CD4-positive, alpha-beta T cell (primary cell): ENCODE measurements around the gene SYCE3. TPM values are rescaled to one million over a fixed set of nuclear protein-coding genes. Genes with fewer than 3 reads are reported as not detected.

Experiments
- ATAC-seq: fragments of 200-7000 bp; cut with Tn5 transposase; one replicate; pipeline ENCODE4 v1.10.0; 2022; ENCODE audit warnings: mild to moderate bottlenecking; ENCODE audit not compliant: poor library complexity
- CTCF ChIA-PET: fragments of 350-600 bp; sonication (Branson Sonifier 250); formaldehyde crosslinking; loops from one replicate; lab custom pipeline; 2021; ENCODE audit warnings: antibody characterized with exemption, inconsistent platforms; lab: Charles Lee
- POLR2A ChIA-PET: fragments of 350-600 bp; sonication (Branson Sonifier 250); formaldehyde crosslinking; loops from one replicate; lab custom pipeline; 2021; ENCODE audit warnings: antibody characterized with exemption, inconsistent platforms; lab: Charles Lee
- DNase-seq, 14 experiments: peaks; one replicate each; pipeline ENCODE4 v3.0.0-alpha.2; 2013 to 2020; ENCODE audit warnings: mixed read lengths in 2 of 14
- H3K27ac ChIP-seq, 2 donors: one replicate each; pipeline versions ENCODE4 v1.5.1 to v1.7.0; 2013; ENCODE audit warnings: low read length in 2 of 2, low read depth in 1 of 2, mild to moderate bottlenecking in 1 of 2
- H3K27me3 ChIP-seq, 2 experiments: 1 replicate in 1 of 2; 2 replicates in 1 of 2; pipeline versions ENCODE4 v1.6.1 to v1.7.0; 2013; ENCODE audit warnings: low read length in 2 of 2, control low read depth in 1 of 2, mild to moderate bottlenecking in 1 of 2, moderate library complexity in 1 of 2; ENCODE audit not compliant: insufficient read depth in 2 of 2, control insufficient read depth in 1 of 2
- H3K36me3 ChIP-seq: one replicate; pipeline ENCODE4 v1.6.1; 2013; ENCODE audit warnings: low read length, control low read depth; ENCODE audit not compliant: insufficient read depth
- H3K4me1 ChIP-seq: one replicate; pipeline ENCODE4 v1.6.1; 2013; ENCODE audit warnings: low read length, control low read depth; ENCODE audit not compliant: insufficient read depth
- H3K4me3 ChIP-seq: one replicate; pipeline ENCODE4 v1.5.1; 2013; ENCODE audit warnings: mild to moderate bottlenecking, low read length, moderate library complexity
- H3K9me3 ChIP-seq, 2 experiments: 1 replicate in 1 of 2; 2 replicates in 1 of 2; pipeline versions ENCODE4 v1.6.1 to v1.7.0; 2013; ENCODE audit warnings: low read length in 2 of 2, mild to moderate bottlenecking in 2 of 2, control low read depth in 1 of 2, moderate library complexity in 1 of 2; ENCODE audit not compliant: control insufficient read depth in 1 of 2, insufficient read depth in 1 of 2
- H3K27ac Mint-ChIP-seq: one replicate; pipeline ENCODE4 v1.8.0; 2020; ENCODE audit warnings: mixed read lengths
- H3K27me3 Mint-ChIP-seq: one replicate; pipeline ENCODE4 v1.8.0; 2021; ENCODE audit warnings: mixed read lengths
- H3K36me3 Mint-ChIP-seq: one replicate; pipeline ENCODE4 v1.8.0; 2021; ENCODE audit warnings: low read depth, mixed read lengths
- H3K4me1 Mint-ChIP-seq: one replicate; pipeline ENCODE4 v1.8.0; 2021; ENCODE audit warnings: low read depth, mixed read lengths
- H3K4me3 Mint-ChIP-seq: one replicate; pipeline ENCODE4 v1.8.0; 2020; ENCODE audit warnings: mild to moderate bottlenecking, mixed read lengths
- H3K9me3 Mint-ChIP-seq: one replicate; pipeline ENCODE4 v1.8.0; 2020; ENCODE audit warnings: mixed read lengths
- intact Hi-C, 2 experiments: fragments of 100-400 bp; cut with DNase I in 1 of 2; cut with micrococcal nuclease in 1 of 2; formaldehyde crosslinking; loops; one replicate each; pipeline versions ENCODE4 v1.15.1 to v1.9.0; 2023 to 2025; cut with DNase I, micrococcal nuclease
- total RNA-seq, 174 experiments: library from RNA in 2 of 174; stranded (reverse) in 2 of 174; gene quantifications; one replicate each; pipeline ENCODE4 v1.2.3 and lab custom pipeline; 2021 to 2026
- TF ChIP-seq, protein P1 (sequence below): fragments of 200-600 bp; IDR thresholded peaks from one replicate; pipeline ENCODE4 v1.8.0; 2022; ENCODE audit warnings: antibody characterized with exemption, mild to moderate bottlenecking

SYCE3 gene
- total RNA-seq, 2 experiments from 2014 or later, result not detected

DNA sequence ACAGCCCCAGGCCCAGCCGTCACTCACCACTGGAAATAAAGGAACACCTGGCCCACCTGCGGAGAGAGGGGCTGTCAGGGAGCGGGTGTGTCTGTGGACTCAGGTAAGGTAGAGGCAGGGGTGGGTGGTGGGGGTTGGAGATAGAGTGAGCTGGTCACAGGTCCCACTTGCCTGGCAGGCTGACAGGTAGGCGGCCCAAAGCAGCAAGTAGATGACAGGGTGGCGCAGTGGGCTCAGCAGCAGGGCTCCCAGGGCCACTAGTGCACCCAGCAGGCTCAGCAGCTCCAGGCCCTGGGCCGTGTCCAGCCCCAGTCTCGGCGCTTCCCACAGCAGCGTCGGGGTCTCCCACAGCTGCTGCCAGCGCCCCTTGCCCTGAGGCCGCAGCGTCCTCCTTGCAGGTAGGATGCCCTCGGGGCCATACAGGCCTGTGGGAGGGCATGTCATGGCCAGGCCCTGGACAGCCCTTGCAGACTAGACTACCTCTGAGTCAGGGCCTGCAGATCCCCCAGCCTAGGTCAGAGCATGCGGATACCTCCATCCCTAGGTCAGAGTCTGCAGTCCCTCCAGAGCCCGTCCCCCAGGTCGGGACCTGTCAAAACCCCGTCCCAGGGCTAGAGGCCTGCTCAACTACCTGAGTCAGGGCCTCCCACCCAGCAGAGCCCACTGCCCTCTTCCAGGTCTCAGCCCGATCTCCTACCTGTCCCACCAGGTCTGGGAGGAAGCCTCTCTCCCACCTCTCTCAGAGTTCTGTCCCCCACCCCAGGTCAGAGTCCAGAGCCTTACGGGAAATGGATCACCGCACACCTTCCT, 55.9 kb downstream of the SYCE3 start:
- no peaks in the 10 kb centered on the region for H3K27me3 Mint-ChIP-seq
- Histone ChIP-seq H3K27me3 (no peaks in the 10 kb centered on the region), H3K4me1 (peaks cover 38% of the 10 kb centered on the region), H3K4me3 (peak overlapping the region; percentile 92), H3K9me3 (no peaks in the 10 kb centered on the region), H3K36me3 (peaks cover 37% of the 10 kb centered on the region), H3K27ac (peak overlapping the region; percentile 89 to 92)
- peaks cover 15% of the 10 kb centered on the region for H3K36me3 Mint-ChIP-seq
- TF ChIP-seq, protein P1, sequence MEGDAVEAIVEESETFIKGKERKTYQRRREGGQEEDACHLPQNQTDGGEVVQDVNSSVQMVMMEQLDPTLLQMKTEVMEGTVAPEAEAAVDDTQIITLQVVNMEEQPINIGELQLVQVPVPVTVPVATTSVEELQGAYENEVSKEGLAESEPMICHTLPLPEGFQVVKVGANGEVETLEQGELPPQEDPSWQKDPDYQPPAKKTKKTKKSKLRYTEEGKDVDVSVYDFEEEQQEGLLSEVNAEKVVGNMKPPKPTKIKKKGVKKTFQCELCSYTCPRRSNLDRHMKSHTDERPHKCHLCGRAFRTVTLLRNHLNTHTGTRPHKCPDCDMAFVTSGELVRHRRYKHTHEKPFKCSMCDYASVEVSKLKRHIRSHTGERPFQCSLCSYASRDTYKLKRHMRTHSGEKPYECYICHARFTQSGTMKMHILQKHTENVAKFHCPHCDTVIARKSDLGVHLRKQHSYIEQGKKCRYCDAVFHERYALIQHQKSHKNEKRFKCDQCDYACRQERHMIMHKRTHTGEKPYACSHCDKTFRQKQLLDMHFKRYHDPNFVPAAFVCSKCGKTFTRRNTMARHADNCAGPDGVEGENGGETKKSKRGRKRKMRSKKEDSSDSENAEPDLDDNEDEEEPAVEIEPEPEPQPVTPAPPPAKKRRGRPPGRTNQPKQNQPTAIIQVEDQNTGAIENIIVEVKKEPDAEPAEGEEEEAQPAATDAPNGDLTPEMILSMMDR, result no peak
- POLR2A ChIA-PET, result interaction anchor here (1.1 to 4.9 kb wide), 12 partner anchors 12 to 115 kb away, joined by 3 to 250 read pairs (median 18); partner anchors contain the start of genes CHKB, SCO2, SYCE3 and TYMP
- ATAC-seq (no peak), DNase-seq (peak in 1 of 14 experiments; percentile 17)
- intact Hi-C loops, result loop anchor here (1.0 to 10.0 kb wide), 5 partner anchors 30 to 162 kb away; partner anchors contain the start of gene PPP6R2 (in 1 of the 2)
- peak overlapping the region; percentile 89 for H3K27ac Mint-ChIP-seq
- CTCF ChIA-PET, result interaction anchor here (2.0 to 3.6 kb wide), 4 partner anchors 19 to 114 kb away, joined by 5 to 42 read pairs (median 16); partner anchors contain the start of genes SCO2 and SYCE3
- peaks cover 21% of the 10 kb centered on the region for H3K4me1 Mint-ChIP-seq
- H3K9me3 Mint-ChIP-seq, result no peaks in the 10 kb centered on the region
- H3K4me3 Mint-ChIP-seq, result peak overlapping the region; percentile 94

GRCh38 chr22:50505776-50506610, 56.7 kb downstream of the SYCE3 start:
- Mint-ChIP-seq H3K27ac (peak overlapping the region; percentile 89), H3K4me1 (peaks cover 21% of the 10 kb centered on the region), H3K27me3 (no peaks in the 10 kb centered on the region), H3K4me3 (peak overlapping the region; percentile 45), H3K36me3 (peaks cover 15% of the 10 kb centered on the region), H3K9me3 (no peaks in the 10 kb centered on the region)
- TF ChIP-seq, protein P1, result no peak
- ChIA-PET POLR2A (interaction anchor here (1.4 to 4.9 kb wide), 2 partner anchors 19 to 115 kb away, joined by 3 to 250 read pairs; partner anchors contain the start of gene SCO2), CTCF (no interaction called here)
- Histone ChIP-seq H3K36me3 (peaks cover 37% of the 10 kb centered on the region), H3K9me3 (no peaks in the 10 kb centered on the region), H3K4me3 (peak overlapping the region; percentile 92), H3K27ac (peak overlapping the region; percentile 2 to 89), H3K4me1 (peaks cover 38% of the 10 kb centered on the region), H3K27me3 (no peaks in the 10 kb centered on the region)
- DNase-seq (peak in 1 of 14 experiments; percentile 51), ATAC-seq (no peak)
- intact Hi-C loops, result loop anchor here (2.0 to 10.0 kb wide), 4 partner anchors 29 to 161 kb away; partner anchors contain the start of gene PPP6R2 (in 1 of the 2)

GRCh38 chr22:50505276-50505775, 57.4 kb downstream of the SYCE3 start:
- Mint-ChIP-seq H3K36me3 (peaks cover 15% of the 10 kb centered on the region), H3K9me3 (no peaks in the 10 kb centered on the region), H3K27ac (no peak overlapping the region), H3K27me3 (no peaks in the 10 kb centered on the region), H3K4me3 (no peak overlapping the region), H3K4me1 (peaks cover 21% of the 10 kb centered on the region)
- intact Hi-C loops, result loop anchor here (5.0 to 10.0 kb wide), 3 partner anchors 33 to 161 kb away; partner anchors contain the start of gene PPP6R2 (in 1 of the 2)
- H3K9me3 ChIP-seq, result no peaks in the 10 kb centered on the region
- ATAC-seq (no peak), DNase-seq (peak in 1 of 14 experiments; percentile 41)
- H3K27ac ChIP-seq, result no peak overlapping the region
- POLR2A ChIA-PET, result interaction anchor here (1.4 kb wide), 1 partner anchor 116 kb away, joined by 3 read pairs; no protein-coding TSS in a partner anchor
- H3K4me3 ChIP-seq, result no peak overlapping the region
- H3K27me3 ChIP-seq, result no peaks in the 10 kb centered on the region
- TF ChIP-seq, protein P1, result no peak
- H3K4me1 ChIP-seq, result peaks cover 38% of the 10 kb centered on the region
- H3K36me3 ChIP-seq, result peaks cover 37% of the 10 kb centered on the region
- CTCF ChIA-PET, result no interaction called here
